ENCODE results near the gene ZNF678. TPM values are rescaled to one million over a fixed set of nuclear protein-coding genes. Genes with fewer than 3 reads are reported as not detected.
"Not testable (repeated sequence)": the region's sequence is repeated elsewhere in the genome, so short reads cannot be mapped to it uniquely, and the experiment has no call there.

Gene ZNF678
- polyA plus RNA-seq, 3 donors, result 15.1 to 17.1 (median 16.3) TPM

- no peak for DNase-seq (ENCODE audit: low read depth in 3 of 3, low spot score in 2 of 3)
Measured at GRCh38 chr1:227549892-227550291, 13.5 kb upstream of the ZNF678 start.

GRCh38 chr1:227551881-227552280 lies 11.5 kb upstream of the ZNF678 start:
- DNase-seq (ENCODE audit: low read depth in 3 of 3, low spot score in 2 of 3), result not testable (repeated sequence)

- DNase-seq (ENCODE audit: low read depth in 3 of 3, low spot score in 2 of 3), result no peak
Measured at GRCh38 chr1:227556288-227556687, 7.1 kb upstream of the ZNF678 start.

- no peak for DNase-seq (ENCODE audit: low read depth in 3 of 3, low spot score in 2 of 3)
Measured at GRCh38 chr1:227557962-227558725, 5.2 kb upstream of the ZNF678 start.

- DNase-seq (ENCODE audit: low read depth in 3 of 3, low spot score in 2 of 3), result no peak
Measured at GRCh38 chr1:227558732-227559262, 4.6 kb upstream of the ZNF678 start.

GRCh38 chr1:227559499-227559898 lies 3.9 kb upstream of the ZNF678 start:
- no peak for DNase-seq (ENCODE audit: low read depth in 3 of 3, low spot score in 2 of 3)

- DNase-seq (ENCODE audit: low read depth in 3 of 3, low spot score in 2 of 3), result no peak
Measured at GRCh38 chr1:227559926-227560325, 3.4 kb upstream of the ZNF678 start.

GRCh38 chr1:227560393-227561173 lies 2.8 kb upstream of the ZNF678 start:
- DNase-seq (ENCODE audit: low read depth in 3 of 3, low spot score in 2 of 3), result no peak

- DNase-seq (ENCODE audit: low read depth in 3 of 3, low spot score in 2 of 3), result no peak
Measured at GRCh38 chr1:227561241-227561907, 2.0 kb upstream of the ZNF678 start.

GRCh38 chr1:227562037-227562436 lies 1.3 kb upstream of the ZNF678 start:
- no peak for DNase-seq (ENCODE audit: low read depth in 3 of 3, low spot score in 2 of 3)

- DNase-seq (ENCODE audit: low read depth in 3 of 3, low spot score in 2 of 3), result no peak
Measured at GRCh38 chr1:227562933-227563323, 428 bp upstream of the ZNF678 start.

- DNase-seq (ENCODE audit: low read depth in 3 of 3, low spot score in 2 of 3), result no peak
Measured at GRCh38 chr1:227567256-227567655, 3.9 kb downstream of the ZNF678 start.

- no peak for DNase-seq (ENCODE audit: low read depth in 3 of 3, low spot score in 2 of 3)
Measured at GRCh38 chr1:227568593-227568992, 5.2 kb downstream of the ZNF678 start.

- no peak for DNase-seq (ENCODE audit: low read depth in 3 of 3, low spot score in 2 of 3)
Measured at GRCh38 chr1:227572752-227573151, 9.4 kb downstream of the ZNF678 start.

GRCh38 chr1:227574926-227575325 lies 11.6 kb downstream of the ZNF678 start:
- no peak for DNase-seq (ENCODE audit: low read depth in 3 of 3, low spot score in 2 of 3)

- no peak for DNase-seq (ENCODE audit: low read depth in 3 of 3, low spot score in 2 of 3)
Measured at GRCh38 chr1:227576189-227576588, 12.8 kb downstream of the ZNF678 start.

- no peak for DNase-seq (ENCODE audit: low read depth in 3 of 3, low spot score in 2 of 3)
Measured at GRCh38 chr1:227577500-227577899, 14.1 kb downstream of the ZNF678 start.

GRCh38 chr1:227583354-227583753 lies 20.0 kb downstream of the ZNF678 start:
- DNase-seq (ENCODE audit: low read depth in 3 of 3, low spot score in 2 of 3), result no peak

- DNase-seq (ENCODE audit: low read depth in 3 of 3, low spot score in 2 of 3), result no peak
Measured at GRCh38 chr1:227586733-227587132, 23.4 kb downstream of the ZNF678 start.

- DNase-seq (ENCODE audit: low read depth in 3 of 3, low spot score in 2 of 3), result no peak
Measured at GRCh38 chr1:227587968-227588367, 24.6 kb downstream of the ZNF678 start.

- not testable (repeated sequence) for DNase-seq (ENCODE audit: low read depth in 3 of 3, low spot score in 2 of 3)
Measured at GRCh38 chr1:227588769-227589168, 25.4 kb downstream of the ZNF678 start.

Data from right renal cortex interstitium (tissue), 3 donors.